GM13977 (cell line): ENCODE data around the gene ZNF681.

Experiments
- DNase-seq: peaks from one replicate; pipeline ENCODE4 v3.0.0; 2012; ENCODE audit warnings: low spot score
- in situ Hi-C: fragments of 300-500 bp; cut with MboI; formaldehyde crosslinking; loops from one replicate; pipeline ENCODE4 v1.12.0; 2022; ENCODE audit warnings: low sequenced_read_pairs, low pct_unique_long_range_greater_than_20kb, mixed read lengths, inconsistent platforms; ENCODE audit not compliant: unreplicated experiment
- TF ChIP-seq, protein P1 (sequence below): IDR thresholded peaks from 2 replicates; pipeline ENCODE4 v1.5.1; 2012; ENCODE audit warnings: mild to moderate bottlenecking, control low read depth; ENCODE audit not compliant: insufficient read depth; ENCODE audit errors: extremely low read depth, missing control alignments

ZNF681 gene

DNA sequence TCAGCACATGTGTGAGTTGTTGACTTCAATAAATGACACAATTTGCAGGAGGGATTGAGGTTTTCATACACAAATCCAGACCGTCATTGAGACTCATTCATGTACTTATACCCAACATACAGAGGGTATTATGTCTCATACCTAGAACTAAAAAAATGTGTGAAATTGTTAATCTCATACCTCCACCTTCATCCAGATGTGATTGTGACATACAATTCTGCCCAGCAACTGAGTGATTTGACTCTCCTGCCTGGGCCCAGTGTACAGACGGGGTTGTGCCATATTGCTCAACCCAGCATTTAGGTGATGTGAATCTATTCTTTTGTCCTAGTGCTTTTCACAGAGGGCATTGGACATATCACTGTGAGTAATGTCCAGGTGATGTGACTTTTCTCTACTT lies 12.6 kb upstream of the ZNF681 start:
- DNase-seq: no peak
- in situ Hi-C loops: no loop called here
- TF ChIP-seq, protein P1, sequence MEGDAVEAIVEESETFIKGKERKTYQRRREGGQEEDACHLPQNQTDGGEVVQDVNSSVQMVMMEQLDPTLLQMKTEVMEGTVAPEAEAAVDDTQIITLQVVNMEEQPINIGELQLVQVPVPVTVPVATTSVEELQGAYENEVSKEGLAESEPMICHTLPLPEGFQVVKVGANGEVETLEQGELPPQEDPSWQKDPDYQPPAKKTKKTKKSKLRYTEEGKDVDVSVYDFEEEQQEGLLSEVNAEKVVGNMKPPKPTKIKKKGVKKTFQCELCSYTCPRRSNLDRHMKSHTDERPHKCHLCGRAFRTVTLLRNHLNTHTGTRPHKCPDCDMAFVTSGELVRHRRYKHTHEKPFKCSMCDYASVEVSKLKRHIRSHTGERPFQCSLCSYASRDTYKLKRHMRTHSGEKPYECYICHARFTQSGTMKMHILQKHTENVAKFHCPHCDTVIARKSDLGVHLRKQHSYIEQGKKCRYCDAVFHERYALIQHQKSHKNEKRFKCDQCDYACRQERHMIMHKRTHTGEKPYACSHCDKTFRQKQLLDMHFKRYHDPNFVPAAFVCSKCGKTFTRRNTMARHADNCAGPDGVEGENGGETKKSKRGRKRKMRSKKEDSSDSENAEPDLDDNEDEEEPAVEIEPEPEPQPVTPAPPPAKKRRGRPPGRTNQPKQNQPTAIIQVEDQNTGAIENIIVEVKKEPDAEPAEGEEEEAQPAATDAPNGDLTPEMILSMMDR: no peak

DNA sequence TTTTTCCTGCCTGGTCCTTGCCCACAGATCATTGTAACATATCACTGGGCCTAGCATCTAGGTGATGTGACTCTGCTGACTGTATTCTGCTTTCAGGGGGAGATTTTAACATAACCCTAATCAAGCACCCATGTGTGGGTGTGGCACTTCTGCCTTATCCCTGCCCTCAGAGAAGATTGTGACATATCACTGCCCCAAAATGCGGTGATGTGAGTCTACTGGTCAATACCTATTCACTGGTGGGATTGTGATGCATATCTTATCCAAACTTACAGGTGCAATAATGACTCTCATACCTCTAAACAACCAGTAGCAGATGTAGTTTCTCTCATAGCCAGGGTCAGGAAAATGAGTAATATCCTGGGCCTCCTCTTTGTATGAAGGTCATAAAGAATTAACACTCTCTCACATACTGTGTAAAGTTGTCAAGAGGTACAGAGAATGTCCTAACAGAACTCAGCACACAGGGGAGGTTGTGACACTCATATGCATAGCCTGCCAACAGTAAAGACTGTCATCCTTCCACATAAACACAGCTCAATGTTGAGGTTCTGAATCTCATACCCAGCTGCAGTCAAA lies 12.1 kb upstream of the ZNF681 start:
- in situ Hi-C loops: no loop called here
- DNase-seq: no peak
- TF ChIP-seq, protein P1: no peak

DNA sequence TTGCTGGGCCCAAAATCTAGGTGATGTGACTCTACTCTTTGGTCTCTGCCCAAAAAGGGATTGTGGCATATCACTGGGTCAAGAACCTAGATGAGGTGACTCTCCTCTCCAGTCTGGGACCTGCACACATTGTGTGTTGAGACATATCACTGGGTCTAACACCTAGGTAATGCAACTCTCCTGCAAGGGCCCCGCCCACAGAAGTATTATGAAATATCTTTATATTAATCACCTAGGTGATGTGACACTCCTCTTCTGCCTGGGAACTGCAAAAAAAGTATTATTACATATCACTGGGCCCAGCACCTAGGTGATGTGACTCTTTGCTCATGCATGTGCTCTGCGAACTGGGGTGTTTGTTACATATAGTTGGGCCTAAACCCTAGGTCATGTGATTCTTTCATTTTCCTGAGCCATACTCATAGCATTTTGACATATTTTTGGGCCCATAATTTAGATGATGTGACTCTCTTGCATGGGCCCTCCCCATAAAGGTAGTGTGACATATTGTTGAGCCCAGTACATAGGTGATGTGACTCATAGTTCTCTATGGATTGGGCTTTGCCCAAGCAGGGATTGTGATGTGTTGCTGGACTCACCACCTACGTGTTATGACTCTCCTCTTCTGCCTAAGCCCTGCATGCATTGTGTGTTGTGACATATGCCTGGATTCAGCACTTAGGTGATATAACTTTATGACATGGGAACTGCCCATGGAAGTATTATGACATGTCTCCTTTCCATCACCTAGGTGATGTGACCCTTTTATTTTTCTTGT lies 11.2 kb upstream of the ZNF681 start:
- in situ Hi-C loops: no loop called here
- TF ChIP-seq, protein P1: no peak
- DNase-seq: no peak

DNA sequence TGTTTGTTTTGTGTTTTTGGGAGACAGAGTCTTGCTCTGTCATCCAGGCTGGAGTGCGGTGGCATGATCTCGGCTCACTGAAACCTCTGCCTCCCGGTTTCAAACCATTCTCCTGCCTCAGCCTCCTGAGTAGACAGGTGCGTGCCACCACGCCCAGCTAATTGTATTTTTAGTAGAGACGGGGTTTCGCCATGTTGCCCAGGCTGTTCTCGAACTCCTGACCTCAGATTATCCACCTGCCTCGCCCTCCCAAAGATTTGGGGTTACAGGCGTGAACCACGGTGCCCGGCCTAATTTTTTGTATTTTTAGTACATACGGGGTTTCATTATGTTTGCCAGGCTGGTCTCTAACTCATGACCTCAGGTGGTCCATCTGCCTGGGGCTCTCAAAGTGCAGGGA lies 8.3 kb upstream of the ZNF681 start:
- in situ Hi-C loops: no loop called here
- no peak for DNase-seq
- TF ChIP-seq, protein P1: no peak

DNA sequence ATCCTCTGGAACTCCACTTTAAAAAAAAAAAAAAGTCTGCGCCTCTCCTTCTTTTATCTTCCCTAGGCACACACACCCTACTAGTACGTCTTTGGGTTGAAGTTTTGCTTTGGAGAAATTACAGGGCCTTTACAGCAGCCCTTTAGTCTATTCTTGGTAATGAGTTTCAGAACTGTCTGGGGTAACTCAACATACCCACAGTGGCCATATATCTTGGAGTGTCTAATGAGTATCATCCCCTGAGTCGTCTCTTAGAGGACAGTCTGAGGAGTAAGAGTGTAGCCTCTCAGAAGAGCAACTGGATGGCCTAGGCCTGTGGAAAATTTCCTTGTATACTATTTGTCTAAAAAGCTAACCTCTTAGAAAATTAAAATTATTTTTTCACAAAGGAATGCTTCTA lies 6.1 kb upstream of the ZNF681 start:
- in situ Hi-C loops: no loop called here
- no peak for DNase-seq
- TF ChIP-seq, protein P1: no peak

DNA sequence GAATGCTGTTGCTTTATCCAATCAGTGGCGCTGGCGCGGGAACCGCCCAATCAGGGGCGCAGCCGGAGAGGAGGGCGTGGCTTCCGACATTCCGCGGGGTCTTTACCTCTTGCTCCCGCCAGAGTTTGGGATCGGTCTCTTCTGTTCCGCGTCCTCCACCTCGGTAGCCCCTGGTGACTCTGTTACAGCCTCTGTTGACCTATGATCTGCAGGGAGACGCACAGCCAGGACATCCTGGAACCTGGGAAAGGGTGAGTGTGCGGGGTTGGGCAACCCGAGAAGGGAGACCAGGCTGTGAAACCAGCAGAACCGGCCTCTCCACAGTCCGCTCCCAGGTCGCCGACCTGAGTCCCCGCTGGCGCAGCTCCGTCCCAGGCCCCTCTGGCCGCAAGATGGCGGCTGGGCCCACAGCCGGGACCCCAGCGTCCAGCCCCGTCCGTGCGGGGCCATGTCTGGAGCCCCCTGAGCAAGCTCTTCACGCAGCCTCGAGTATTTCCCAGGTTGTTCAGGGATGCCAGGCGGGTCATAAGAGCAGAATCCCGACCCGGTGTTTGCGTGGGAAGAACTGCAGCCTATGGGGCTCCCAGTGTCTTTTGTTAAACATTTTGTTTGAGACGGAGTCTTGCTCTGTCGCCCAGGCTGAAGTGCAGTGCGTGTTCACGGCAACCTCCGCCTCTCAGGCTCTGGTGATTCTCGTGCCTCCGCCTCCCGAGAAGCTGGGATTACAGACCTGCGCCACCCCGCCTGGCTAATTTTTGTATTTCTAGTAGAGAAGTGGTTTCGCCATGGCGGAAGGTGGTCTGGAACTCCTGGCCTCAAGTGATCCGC lies 4.4 kb upstream of the ZNF681 start:
- DNase-seq: peak; percentile 36
- in situ Hi-C loops: no loop called here
- TF ChIP-seq, protein P1: no peak
